H1 (cell line): ENCODE measurements around the gene GABRB2. TPM values are rescaled to one million over a fixed set of nuclear protein-coding genes. Genes with fewer than 3 reads are reported as not detected.

Experiments used
- CTCF ChIA-PET: fragments of 300-600 bp; sonication (Branson Sonifier 250); formaldehyde crosslinking; loops from one replicate; lab custom pipeline; 2021; ENCODE audit not compliant: partially characterized antibody; lab: Charles Lee
- POLR2A ChIA-PET: fragments of 300-600 bp; sonication (Branson Sonifier 250); formaldehyde crosslinking; loops from one replicate; lab custom pipeline; 2021; ENCODE audit warnings: inconsistent platforms; ENCODE audit not compliant: partially characterized antibody; lab: Charles Lee
- DNase-seq, 2 experiments: peaks; one replicate each; pipeline versions ENCODE4 v3.0.0 to v3.0.0-alpha.2; 2010 to 2022; ENCODE audit warnings: low spot score in 2 of 2, low read depth in 1 of 2, mixed read lengths in 1 of 2
- FAIRE-seq: peaks from 2 replicates; lab custom pipeline; 2011; peaks lifted over from hg19 to GRCh38; lab: Jason Lieb, UNC
- H2AFZ ChIP-seq: 2 replicates; pipeline ENCODE4 v1.8.1; 2012; ENCODE audit warnings: low read length, inconsistent platforms
- H2AK5ac ChIP-seq: 2 replicates; pipeline ENCODE4 v1.6.1; 2013; ENCODE audit warnings: low read depth, low read length
- H2BK120ac ChIP-seq: replicated peaks from 2 replicates; pipeline ENCODE3; 2013; ENCODE audit warnings: low read depth, low read length, inconsistent platforms
- H2BK12ac ChIP-seq: 2 replicates; pipeline ENCODE4 v1.6.1; 2013; ENCODE audit warnings: low read depth, low read length
- H2BK15ac ChIP-seq: 2 replicates; pipeline ENCODE4 v1.6.1; 2013; ENCODE audit warnings: low read length
- H2BK20ac ChIP-seq: 2 replicates; pipeline ENCODE4 v1.6.1; 2013; ENCODE audit warnings: low read length
- H2BK5ac ChIP-seq: 2 replicates; pipeline ENCODE4 v1.6.1; 2013; ENCODE audit warnings: low read depth, low read length
- H3K14ac ChIP-seq: 2 replicates; pipeline ENCODE4 v1.6.1; 2013; ENCODE audit warnings: inconsistent platforms; ENCODE audit not compliant: insufficient read length
- H3K18ac ChIP-seq: 2 replicates; pipeline ENCODE4 v1.6.1; 2013; ENCODE audit warnings: low read length; ENCODE audit errors: extremely low read depth
- H3K23ac ChIP-seq: 2 replicates; pipeline ENCODE4 v1.6.1; 2013; ENCODE audit warnings: inconsistent platforms; ENCODE audit not compliant: insufficient read length
- H3K23me2 ChIP-seq: 2 replicates; pipeline ENCODE4 v1.6.1; 2013; ENCODE audit warnings: low read depth, low read length
- H3K27ac ChIP-seq: 2 replicates; pipeline ENCODE4 v1.6.1; 2011; ENCODE audit warnings: low read depth, low read length, inconsistent platforms
- H3K27me3 ChIP-seq, 4 experiments: replicated peaks in 1 of 4; 1 replicate in 1 of 4; 2 replicates in 3 of 4; pipeline versions ENCODE4 v1.6.1 to v1.8.1; 2011 to 2013; ENCODE audit warnings: low read length in 3 of 4, mild to moderate bottlenecking in 3 of 4, inconsistent platforms in 2 of 4, mixed read lengths in 2 of 4, moderate library complexity in 1 of 4; ENCODE audit not compliant: control insufficient read depth in 3 of 4, insufficient read depth in 3 of 4; ENCODE audit errors: extremely low read depth in 1 of 4
- H3K36me3 ChIP-seq, 4 experiments: 2 replicates each; pipeline versions ENCODE4 v1.6.1 to v1.8.1; 2011 to 2013; ENCODE audit warnings: mild to moderate bottlenecking in 4 of 4, low read length in 3 of 4, moderate library complexity in 2 of 4, control low read depth in 1 of 4, inconsistent platforms in 1 of 4; ENCODE audit not compliant: insufficient read depth in 4 of 4, control insufficient read depth in 2 of 4
- H3K4ac ChIP-seq: replicated peaks from 2 replicates; pipeline ENCODE3; 2013; ENCODE audit warnings: low read length, low read depth, mixed read lengths, inconsistent platforms; ENCODE audit not compliant: insufficient read length
- H3K4me1 ChIP-seq, 4 experiments: replicated peaks in 1 of 4; 1 replicate in 1 of 4; 2 replicates in 3 of 4; pipeline versions ENCODE4 v1.6.1 to v1.8.1; 2011 to 2013; ENCODE audit warnings: low read length in 3 of 4, inconsistent platforms in 2 of 4, mixed read lengths in 1 of 4; ENCODE audit not compliant: insufficient read depth in 4 of 4, control insufficient read depth in 3 of 4
- H3K4me2 ChIP-seq, 2 experiments: 2 replicates each; pipeline versions ENCODE4 v1.6.1 to v1.8.1; 2011 to 2013; ENCODE audit warnings: low read depth in 2 of 2, low read length in 2 of 2, control low read depth in 1 of 2, inconsistent platforms in 1 of 2, mild to moderate bottlenecking in 1 of 2; ENCODE audit not compliant: insufficient read depth in 1 of 2
- H3K4me3 ChIP-seq, 4 experiments: fragments of 200-600, 300-600 bp in 1 of 4; sonication (generic), shearing (Covaris generic), sonication (Bioruptor Twin) in 1 of 4; 2 replicates each; pipeline versions ENCODE4 v1.5.1 to v1.8.1; 2011 to 2016; ENCODE audit warnings: low read length in 4 of 4, low read depth in 3 of 4, control low read depth in 2 of 4, inconsistent platforms in 2 of 4, mild to moderate bottlenecking in 2 of 4, mixed read lengths in 1 of 4, moderate library complexity in 1 of 4; ENCODE audit not compliant: insufficient read depth in 2 of 4; ENCODE audit errors: extremely low read depth in 1 of 4
- H3K56ac ChIP-seq: replicated peaks from 2 replicates; pipeline ENCODE3; 2013; ENCODE audit warnings: low read depth, mild to moderate bottlenecking, mixed read lengths, low read length, inconsistent platforms; ENCODE audit not compliant: insufficient read length
- H3K79me1 ChIP-seq: 2 replicates; pipeline ENCODE4 v1.6.1; 2013; ENCODE audit warnings: low read depth, low read length, control low read depth
- H3K79me2 ChIP-seq, 2 experiments: 2 replicates each; pipeline versions ENCODE4 v1.6.1 to v1.8.1; 2012 to 2013; ENCODE audit warnings: low read length in 2 of 2, mild to moderate bottlenecking in 2 of 2, inconsistent platforms in 1 of 2; ENCODE audit not compliant: insufficient read depth in 2 of 2, control insufficient read depth in 1 of 2
- H3K9ac ChIP-seq, 4 experiments: replicated peaks in 1 of 4; 1 replicate in 1 of 4; 2 replicates in 3 of 4; pipeline versions ENCODE4 v1.6.1 to v1.8.1; 2011 to 2013; ENCODE audit warnings: low read depth in 3 of 4, low read length in 3 of 4, control low read depth in 2 of 4, mild to moderate bottlenecking in 2 of 4, moderate library complexity in 2 of 4, inconsistent platforms in 1 of 4; ENCODE audit errors: extremely low read depth in 1 of 4
- H3K9me3 ChIP-seq, 2 experiments: 2 replicates each; pipeline versions ENCODE4 v1.6.1 to v1.8.1; 2012 to 2013; ENCODE audit warnings: mild to moderate bottlenecking in 2 of 2, moderate library complexity in 2 of 2, control low read depth in 1 of 2, inconsistent platforms in 1 of 2, low read depth in 1 of 2, low read length in 1 of 2, mixed read lengths in 1 of 2; ENCODE audit not compliant: insufficient read depth in 2 of 2
- H4K20me1 ChIP-seq, 2 experiments: replicated peaks in 1 of 2; 2 replicates each; pipeline versions ENCODE3 to v1.8.1; 2011 to 2013; ENCODE audit warnings: inconsistent platforms in 2 of 2, low read length in 2 of 2, mild to moderate bottlenecking in 1 of 2; ENCODE audit not compliant: insufficient read depth in 2 of 2, control insufficient read depth in 1 of 2
- H4K5ac ChIP-seq: 2 replicates; pipeline ENCODE4 v1.6.1; 2013; ENCODE audit warnings: low read length, low read depth, mixed read lengths, inconsistent platforms; ENCODE audit not compliant: insufficient read length
- H4K8ac ChIP-seq: 2 replicates; pipeline ENCODE4 v1.8.0; 2013; ENCODE audit warnings: mild to moderate bottlenecking, moderate library complexity, low read length, inconsistent platforms; ENCODE audit not compliant: insufficient read depth; ENCODE audit errors: extremely low read depth
- H4K91ac ChIP-seq: replicated peaks from 2 replicates; pipeline ENCODE3; 2013; ENCODE audit warnings: low read length, mixed read lengths, inconsistent platforms; ENCODE audit not compliant: insufficient read length
- SP4 ChIP-seq: IDR thresholded peaks from 2 replicates; pipeline ENCODE4 v1.6.1; 2012; ENCODE audit warnings: low read length, inconsistent platforms
- WGBS, 2 experiments: shearing (Covaris generic) in 1 of 2; methylation state at CpG; one replicate each; pipeline versions ENCODE4 v1.1.6 to v1.1.7; 2013 to 2015; ENCODE audit warnings: low lambda C conversion rate in 2 of 2, mixed read lengths in 2 of 2, inconsistent platforms in 1 of 2, low coverage in 1 of 2, missing lambda C conversion rate in 1 of 2; ENCODE audit not compliant: insufficient replicate concordance in 2 of 2, insufficient coverage in 1 of 2, insufficient read length in 1 of 2; ENCODE audit errors: extremely low coverage in 1 of 2, missing lambda C conversion rate in 1 of 2; 5-methylcytosine and 5-hydroxymethylcytosine counted together
- polyA plus RNA-seq, 7 experiments: library from polyadenylated mRNA; depleted of rRNA in 3 of 7; stranded (reverse) in 5 of 7; unstranded in 2 of 7; fragments of >200 nt in 5 of 7; fragments of 200-250 nt in 2 of 7; gene quantifications; 1 replicate in 5 of 7; 2 replicates in 1 of 7; 4 replicates in 1 of 7; pipeline versions ENCODE4 v1.2.1 to v1.2.3, GENCODE V29; 2011 to 2013; ENCODE audit warnings: missing spikeins in 2 of 7, mixed read lengths in 2 of 7
- total RNA-seq: library from RNA; stranded (reverse); fragmentation: NEBNext Ultra II Directional; extraction: Animal tissue kit (Norgen Biotek cat#: 25700); gene quantifications from 2 replicates; pipeline ENCODE4 v1.2.1, GENCODE V29; 2021

The GABRB2 gene
- total and polyA plus RNA-seq, 2 of the 8 experiments (the other 6 are each of a cell fraction or from before 2014, with no cell fraction given): 0.54 to 1.9 TPM

DNA sequence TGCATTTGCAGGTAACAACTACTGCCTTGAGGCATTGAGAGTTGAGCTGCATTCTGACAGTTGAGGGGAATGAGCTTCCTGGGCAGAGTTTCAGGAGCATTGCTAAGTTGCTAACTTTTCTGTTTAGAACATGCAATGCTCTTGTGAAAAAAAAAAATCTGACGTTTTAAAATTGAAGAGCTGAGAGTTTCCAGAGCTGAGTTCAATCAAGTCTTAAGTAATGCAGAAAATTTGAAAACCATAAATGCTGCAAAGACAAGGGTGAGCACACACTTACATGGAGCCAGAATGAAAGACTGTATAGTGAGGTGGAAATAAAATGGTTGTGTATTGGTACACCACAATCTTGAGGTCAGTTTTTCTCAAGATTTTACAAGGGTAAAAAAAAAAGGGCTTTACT is 166.0 kb downstream of the GABRB2 start:
- no peak overlapping the region for H3K18ac ChIP-seq
- no peaks in the 10 kb centered on the region for H3K23me2 ChIP-seq
- no peaks in the 10 kb centered on the region for H3K79me2 ChIP-seq
- H3K79me1 ChIP-seq: no peaks in the 10 kb centered on the region
- H2BK5ac ChIP-seq: no peak overlapping the region
- no peak overlapping the region for H4K5ac ChIP-seq
- H2AK5ac ChIP-seq: no peak overlapping the region
- H2BK15ac ChIP-seq: no peak overlapping the region
- FAIRE-seq (no peak), DNase-seq (no peak)
- no peaks in the 10 kb centered on the region; a peak in 1 of 7 replicates for H3K4me1 ChIP-seq
- H3K4ac ChIP-seq: no peak overlapping the region
- no peaks in the 10 kb centered on the region for H4K20me1 ChIP-seq
- H3K27ac ChIP-seq: no peak overlapping the region
- no peaks in the 10 kb centered on the region for H3K36me3 ChIP-seq
- no peak overlapping the region for H2AFZ ChIP-seq
- H4K91ac ChIP-seq: no peak overlapping the region
- no peak overlapping the region for H2BK20ac ChIP-seq
- H3K9me3 ChIP-seq: no peaks in the 10 kb centered on the region
- no peak overlapping the region for H3K9ac ChIP-seq
- ChIA-PET POLR2A (no interaction called here), CTCF (interaction anchor here (0.7 kb wide), 1 partner anchor 97 kb away, joined by 3 read pairs; no protein-coding TSS in a partner anchor)
- H3K23ac ChIP-seq: no peak overlapping the region
- 69% methylated on average over 1 of the region's 1 CpG; no CpG with 5 or more reads in 1 of the 2 experiments for WGBS, 2 experiments
- no peak overlapping the region for H3K14ac ChIP-seq
- TF ChIP-seq SP4: no peak
- no peak overlapping the region for H3K4me2 ChIP-seq
- no peak overlapping the region for H4K8ac ChIP-seq
- no peak overlapping the region for H2BK120ac ChIP-seq
- H3K27me3 ChIP-seq: no peaks in the 10 kb centered on the region
- H3K4me3 ChIP-seq: no peak overlapping the region
- H2BK12ac ChIP-seq: no peak overlapping the region
- H3K56ac ChIP-seq: no peak overlapping the region
